ENCODE data around the gene ASH1L. TPM values are rescaled to one million over a fixed set of nuclear protein-coding genes. Genes with fewer than 3 reads are reported as not detected.

Gene ASH1L, protein sequence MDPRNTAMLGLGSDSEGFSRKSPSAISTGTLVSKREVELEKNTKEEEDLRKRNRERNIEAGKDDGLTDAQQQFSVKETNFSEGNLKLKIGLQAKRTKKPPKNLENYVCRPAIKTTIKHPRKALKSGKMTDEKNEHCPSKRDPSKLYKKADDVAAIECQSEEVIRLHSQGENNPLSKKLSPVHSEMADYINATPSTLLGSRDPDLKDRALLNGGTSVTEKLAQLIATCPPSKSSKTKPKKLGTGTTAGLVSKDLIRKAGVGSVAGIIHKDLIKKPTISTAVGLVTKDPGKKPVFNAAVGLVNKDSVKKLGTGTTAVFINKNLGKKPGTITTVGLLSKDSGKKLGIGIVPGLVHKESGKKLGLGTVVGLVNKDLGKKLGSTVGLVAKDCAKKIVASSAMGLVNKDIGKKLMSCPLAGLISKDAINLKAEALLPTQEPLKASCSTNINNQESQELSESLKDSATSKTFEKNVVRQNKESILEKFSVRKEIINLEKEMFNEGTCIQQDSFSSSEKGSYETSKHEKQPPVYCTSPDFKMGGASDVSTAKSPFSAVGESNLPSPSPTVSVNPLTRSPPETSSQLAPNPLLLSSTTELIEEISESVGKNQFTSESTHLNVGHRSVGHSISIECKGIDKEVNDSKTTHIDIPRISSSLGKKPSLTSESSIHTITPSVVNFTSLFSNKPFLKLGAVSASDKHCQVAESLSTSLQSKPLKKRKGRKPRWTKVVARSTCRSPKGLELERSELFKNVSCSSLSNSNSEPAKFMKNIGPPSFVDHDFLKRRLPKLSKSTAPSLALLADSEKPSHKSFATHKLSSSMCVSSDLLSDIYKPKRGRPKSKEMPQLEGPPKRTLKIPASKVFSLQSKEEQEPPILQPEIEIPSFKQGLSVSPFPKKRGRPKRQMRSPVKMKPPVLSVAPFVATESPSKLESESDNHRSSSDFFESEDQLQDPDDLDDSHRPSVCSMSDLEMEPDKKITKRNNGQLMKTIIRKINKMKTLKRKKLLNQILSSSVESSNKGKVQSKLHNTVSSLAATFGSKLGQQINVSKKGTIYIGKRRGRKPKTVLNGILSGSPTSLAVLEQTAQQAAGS (N-terminal part only)
- total RNA-seq, result 10.7 and 32.1 TPM in 2 replicates

GRCh38 chr1:155562581-155563376, at the start of gene ASH1L:
ASH1L (minus strand) TSS chr1:155562803; CDS start chr1:155521519, 41,284 bp downstream.

DNA sequence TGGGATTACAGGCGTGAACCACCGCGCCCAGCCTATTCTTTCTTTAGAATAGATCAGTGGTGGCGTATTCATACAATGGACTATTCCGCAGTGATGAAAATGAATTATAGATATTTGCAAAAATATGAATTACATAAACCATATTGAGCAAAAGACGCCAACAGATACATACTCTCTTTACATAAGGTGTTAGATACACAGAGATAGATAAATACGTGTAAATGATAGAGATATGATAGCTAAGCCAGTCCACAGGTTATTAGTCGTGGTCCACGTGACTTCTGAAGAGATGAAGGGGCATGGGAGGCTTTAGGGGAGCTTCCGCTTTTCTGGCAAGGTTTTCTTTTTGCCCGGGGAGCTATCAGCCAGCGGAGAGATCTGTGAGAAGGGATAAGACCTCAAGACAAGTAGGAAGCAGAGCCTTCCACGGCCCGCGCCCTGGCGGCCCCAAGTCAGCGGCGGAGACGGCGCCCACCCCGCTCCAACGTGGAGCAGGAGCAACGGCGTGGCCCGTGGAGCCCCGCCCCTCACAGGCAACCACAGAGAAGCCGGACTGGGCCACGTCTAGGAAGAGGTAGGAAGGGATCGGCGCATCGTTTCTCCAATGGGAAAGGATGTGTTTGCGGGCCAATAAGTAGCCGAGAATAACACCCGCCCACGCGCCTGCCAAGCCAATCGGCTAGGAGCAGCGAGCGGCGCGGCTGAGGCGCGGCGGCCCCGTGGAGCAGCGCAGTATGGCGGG, 47.1 kb upstream of the ASH1L start, which contains the start of gene MSTO1:
Gene MSTO1, plus strand, starts transcription at position 704 of the 742 bp plus-strand sequence. Its CDS starts 31 bp downstream, at position 735.

GRCh38 chr1:155320661-155321617, 241.7 kb downstream of the ASH1L start, which contains the start of gene RUSC1:
RUSC1 (plus strand) TSS chr1:155320894; CDS start chr1:155321774, 880 bp downstream.

DNA sequence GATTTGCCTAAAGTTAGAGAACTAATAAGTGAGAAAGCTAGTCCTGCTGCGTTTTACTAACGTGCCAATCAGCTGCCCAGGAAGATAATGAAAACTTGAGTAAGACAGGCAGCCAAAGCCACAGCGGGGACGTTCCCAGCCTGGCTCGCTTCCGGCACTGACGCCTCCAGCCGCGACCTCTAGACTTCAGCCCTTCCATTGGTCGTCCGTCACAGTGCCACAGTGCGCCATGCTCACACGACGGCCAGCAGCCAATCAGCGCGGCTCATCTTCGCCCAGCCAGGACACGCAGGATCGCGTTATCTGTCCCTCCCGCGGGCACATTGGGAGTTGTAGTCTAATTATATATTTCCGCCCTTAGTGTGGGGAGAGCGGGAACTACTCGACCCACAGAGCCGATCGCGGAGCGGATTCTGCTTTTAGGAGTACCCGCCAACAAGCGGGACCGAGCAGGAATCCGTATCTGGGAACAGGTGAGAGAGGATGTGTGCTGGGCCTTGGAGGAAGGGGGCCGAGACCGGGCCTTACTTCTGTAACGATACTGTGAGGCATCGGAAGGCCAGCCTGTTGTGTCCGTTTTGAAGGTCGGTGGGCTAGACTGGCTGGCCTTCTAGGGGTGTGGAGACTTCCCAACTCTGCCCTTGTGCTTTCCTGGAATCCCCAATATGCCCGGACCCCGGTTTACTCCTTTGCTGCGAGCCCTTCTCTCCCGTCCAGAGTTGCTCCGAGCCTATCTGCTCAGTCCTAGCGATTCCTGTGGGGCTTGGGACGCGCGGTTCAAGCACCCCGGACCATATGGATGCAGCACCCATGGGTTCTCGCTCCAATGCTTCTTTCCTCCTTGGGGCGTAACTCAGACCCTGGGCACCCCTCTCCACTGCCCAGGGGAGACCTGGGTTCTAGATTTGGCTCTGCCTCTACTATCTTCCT, 253.8 kb downstream of the ASH1L start, which contains the start of gene FDPS:
Gene FDPS, plus strand, starts transcription at position 374 of the 930 bp plus-strand sequence. CDS start 924 bp downstream, outside the sequence.

GRCh38 chr1:155301342-155301841, 261.2 kb downstream of the ASH1L start, which contains the start of gene PKLR:
PKLR (minus strand) TSS chr1:155301438; CDS start chr1:155301395, 43 bp downstream.

Other genes starting within 250 kb of the ASH1L start
- gene RUSC1, start 241.9 kb downstream of the ASH1L start, total RNA-seq, result 11.3 and 12.4 TPM in 2 replicates
- gene MSTO1, start 47.4 kb upstream of the ASH1L start, total RNA-seq, result 17.8 and 35.4 TPM in 2 replicates
- 34.0 and 63.6 TPM in 2 replicates for gene YY1AP1, start 126.0 kb upstream of the ASH1L start, total RNA-seq
- 35.5 and 50.4 TPM in 2 replicates for gene DAP3, start 126.3 kb upstream of the ASH1L start, total RNA-seq